Chondrocyte (in vitro differentiated cells): ENCODE measurements around the gene COMMD10. TPM values are rescaled to one million over a fixed set of nuclear protein-coding genes. Genes with fewer than 3 reads are reported as not detected.

Source experiments
- DNase-seq: peaks from one replicate; pipeline ENCODE4 v3.0.0; 2021; ENCODE audit warnings: mixed read lengths, low spot score
- H3K27ac Mint-ChIP-seq: one replicate; pipeline ENCODE4 v1.8.0; 2021; ENCODE audit warnings: mild to moderate bottlenecking, moderate library complexity, mixed read lengths; ENCODE audit not compliant: unreplicated experiment
- H3K27me3 Mint-ChIP-seq: 2 replicates; pipeline ENCODE4 v1.8.0; 2021; ENCODE audit warnings: low read depth, mixed read lengths
- H3K36me3 Mint-ChIP-seq: 2 replicates; pipeline ENCODE4 v1.8.0; 2021; ENCODE audit warnings: low read depth, mixed read lengths
- H3K4me1 Mint-ChIP-seq: 2 replicates; pipeline ENCODE4 v1.8.0; 2021; ENCODE audit warnings: low read depth, mild to moderate bottlenecking, mixed read lengths
- H3K4me3 Mint-ChIP-seq: one replicate; pipeline ENCODE4 v1.8.0; 2021; ENCODE audit warnings: mild to moderate bottlenecking, moderate library complexity, mixed read lengths; ENCODE audit not compliant: unreplicated experiment
- H3K9me3 Mint-ChIP-seq: 2 replicates; pipeline ENCODE4 v1.8.0; 2021; ENCODE audit warnings: low read depth, mixed read lengths
- CTCF ChIP-seq: fragments of 200-600 bp; sonication (generic); IDR thresholded peaks from 2 replicates; pipeline ENCODE4 v1.5.0; 2021; ENCODE audit warnings: antibody characterized with exemption, mild to moderate bottlenecking, moderate library complexity
- long read RNA-seq: library from polyadenylated mRNA; stranded (forward); transcript quantifications from one replicate; pipeline ENCODE4 v2.0.0, GENCODE V29; 2021
- total RNA-seq: library from RNA; stranded (reverse); gene quantifications from 3 replicates; pipeline ENCODE4 v1.2.1, GENCODE V29; 2021

Gene COMMD10
- total RNA-seq = 18.0 to 23.0 TPM (median 18.6 TPM) in 3 replicates
- long read RNA-seq, transcript COMMD10-201 (7 exons, 1,469 nt) = major isoform, 38 of 47 reads
- long read RNA-seq, partial matches to known transcripts = 1 of 47 reads
- long read RNA-seq, other reads (novel, unspliced or antisense) = 8 of 47 reads

- no peak for DNase-seq
- H3K4me1 Mint-ChIP-seq = peaks cover 25% of the 10 kb centered on the region
- H3K27ac Mint-ChIP-seq = peak within 1 kb of the TSS; percentile 94
- no peaks in the 10 kb centered on the region for H3K27me3 Mint-ChIP-seq
- H3K9me3 Mint-ChIP-seq = no peaks in the 10 kb centered on the region
- H3K4me3 Mint-ChIP-seq = peak within 1 kb of the TSS; percentile 82
- peaks cover 3% of the 10 kb centered on the region for H3K36me3 Mint-ChIP-seq
- TF ChIP-seq CTCF = no peak
Observed at GRCh38 chr5:116084871-116085715, at the start of gene COMMD10. Gene COMMD10, plus strand, starts transcription at chr5:116085025.

- no peak for DNase-seq
- H3K9me3 Mint-ChIP-seq = no peaks in the 10 kb centered on the region
- peaks cover 6% of the 10 kb centered on the region for H3K4me1 Mint-ChIP-seq
- H3K4me3 Mint-ChIP-seq = no peak overlapping the region
- peaks cover 11% of the 10 kb centered on the region for H3K27me3 Mint-ChIP-seq
- no peak overlapping the region for H3K27ac Mint-ChIP-seq
- TF ChIP-seq CTCF = no peak
- no peaks in the 10 kb centered on the region for H3K36me3 Mint-ChIP-seq
Observed at GRCh38 chr5:116035123-116035522, 49.7 kb upstream of the COMMD10 start.

GRCh38 chr5:116037236-116037822 is 47.5 kb upstream of the COMMD10 start:
- no peaks in the 10 kb centered on the region for H3K9me3 Mint-ChIP-seq
- H3K27ac Mint-ChIP-seq = no peak overlapping the region
- H3K27me3 Mint-ChIP-seq = peaks cover 20% of the 10 kb centered on the region
- no peak overlapping the region for H3K4me3 Mint-ChIP-seq
- peaks cover under 1% of the 10 kb centered on the region for H3K4me1 Mint-ChIP-seq
- peak; percentile 72 for TF ChIP-seq CTCF
- H3K36me3 Mint-ChIP-seq = no peaks in the 10 kb centered on the region
- no peak for DNase-seq

GRCh38 chr5:116038817-116039216 is 46.0 kb upstream of the COMMD10 start:
- no peak for DNase-seq
- Mint-ChIP-seq H3K27ac (no peak overlapping the region), H3K4me1 (no peaks in the 10 kb centered on the region), H3K36me3 (no peaks in the 10 kb centered on the region), H3K4me3 (no peak overlapping the region), H3K27me3 (peaks cover 21% of the 10 kb centered on the region), H3K9me3 (no peaks in the 10 kb centered on the region)
- TF ChIP-seq CTCF = no peak

GRCh38 chr5:116042375-116042774 is 42.5 kb upstream of the COMMD10 start:
- H3K36me3 Mint-ChIP-seq = no peaks in the 10 kb centered on the region
- H3K9me3 Mint-ChIP-seq = no peaks in the 10 kb centered on the region
- no peaks in the 10 kb centered on the region for H3K4me1 Mint-ChIP-seq
- peaks cover 17% of the 10 kb centered on the region for H3K27me3 Mint-ChIP-seq
- no peak overlapping the region for H3K4me3 Mint-ChIP-seq
- H3K27ac Mint-ChIP-seq = no peak overlapping the region
- DNase-seq = no peak
- no peak for TF ChIP-seq CTCF
